Endothelial cell (in vitro differentiated cells): Measurements from ENCODE around the gene SLC9A1. TPM values are rescaled to one million over a fixed set of nuclear protein-coding genes. Genes with fewer than 3 reads are reported as not detected.

Experiments
- DNase-seq: peaks from one replicate; pipeline ENCODE4 v3.0.0; 2021; ENCODE audit warnings: low spot score
- H3K27ac Mint-ChIP-seq: one replicate; pipeline ENCODE4 v1.8.0; 2021; ENCODE audit warnings: mixed read lengths, inconsistent platforms; ENCODE audit not compliant: unreplicated experiment
- H3K27me3 Mint-ChIP-seq: one replicate; pipeline ENCODE4 v1.8.0; 2021; ENCODE audit warnings: mild to moderate bottlenecking, moderate library complexity, mixed read lengths, inconsistent platforms; ENCODE audit not compliant: unreplicated experiment
- H3K36me3 Mint-ChIP-seq: one replicate; pipeline ENCODE4 v1.8.0; 2021; ENCODE audit warnings: mild to moderate bottlenecking, low read depth, mixed read lengths, inconsistent platforms; ENCODE audit not compliant: unreplicated experiment
- H3K4me1 Mint-ChIP-seq: one replicate; pipeline ENCODE4 v1.8.0; 2021; ENCODE audit warnings: mild to moderate bottlenecking, mixed read lengths, inconsistent platforms; ENCODE audit not compliant: unreplicated experiment
- H3K4me3 Mint-ChIP-seq: one replicate; pipeline ENCODE4 v1.8.0; 2021; ENCODE audit warnings: mild to moderate bottlenecking, mixed read lengths, inconsistent platforms; ENCODE audit not compliant: unreplicated experiment
- H3K9me3 Mint-ChIP-seq: one replicate; pipeline ENCODE4 v1.8.0; 2021; ENCODE audit warnings: mixed read lengths, inconsistent platforms; ENCODE audit not compliant: unreplicated experiment
- total RNA-seq: library from RNA; stranded (reverse); fragmentation: NEBNext Ultra II Directional; extraction: Animal tissue kit (Norgen Biotek cat#: 25700); gene quantifications from one replicate; pipeline ENCODE4 v1.2.1, GENCODE V29; 2021; ENCODE audit not compliant: unreplicated experiment
- TF ChIP-seq, protein P1 (sequence below): fragments of 200-600 bp; sonication (generic); IDR thresholded peaks from one replicate; pipeline ENCODE4 v1.5.0; 2021; ENCODE audit warnings: antibody characterized with exemption; ENCODE audit not compliant: unreplicated experiment

SLC9A1 gene
- total RNA-seq, 1 donor from 2014 or later, result 96.2 TPM

DNA sequence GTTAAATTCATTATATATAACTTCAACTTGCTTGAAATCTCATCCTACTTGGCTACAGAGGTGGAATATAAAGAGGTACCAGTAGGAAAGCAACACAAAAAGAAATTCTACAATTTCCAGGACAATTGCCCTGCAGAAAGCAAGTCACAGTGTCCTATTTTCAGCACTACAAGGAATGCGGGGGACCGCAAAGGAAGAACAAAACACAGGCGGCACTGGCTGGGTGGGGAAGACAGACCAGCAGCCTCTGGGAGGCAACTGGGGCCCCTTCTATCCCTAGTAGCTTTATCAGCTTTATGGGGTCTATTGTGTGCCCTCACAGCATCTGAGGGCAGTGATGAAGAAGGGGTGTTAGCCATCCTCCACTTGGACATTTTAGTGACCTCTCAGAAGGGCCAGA lies 30.5 kb downstream of the SLC9A1 start:
- H3K36me3 Mint-ChIP-seq, result peaks cover 13% of the 10 kb centered on the region
- H3K27me3 Mint-ChIP-seq, result peaks cover 2% of the 10 kb centered on the region
- TF ChIP-seq, protein P1, sequence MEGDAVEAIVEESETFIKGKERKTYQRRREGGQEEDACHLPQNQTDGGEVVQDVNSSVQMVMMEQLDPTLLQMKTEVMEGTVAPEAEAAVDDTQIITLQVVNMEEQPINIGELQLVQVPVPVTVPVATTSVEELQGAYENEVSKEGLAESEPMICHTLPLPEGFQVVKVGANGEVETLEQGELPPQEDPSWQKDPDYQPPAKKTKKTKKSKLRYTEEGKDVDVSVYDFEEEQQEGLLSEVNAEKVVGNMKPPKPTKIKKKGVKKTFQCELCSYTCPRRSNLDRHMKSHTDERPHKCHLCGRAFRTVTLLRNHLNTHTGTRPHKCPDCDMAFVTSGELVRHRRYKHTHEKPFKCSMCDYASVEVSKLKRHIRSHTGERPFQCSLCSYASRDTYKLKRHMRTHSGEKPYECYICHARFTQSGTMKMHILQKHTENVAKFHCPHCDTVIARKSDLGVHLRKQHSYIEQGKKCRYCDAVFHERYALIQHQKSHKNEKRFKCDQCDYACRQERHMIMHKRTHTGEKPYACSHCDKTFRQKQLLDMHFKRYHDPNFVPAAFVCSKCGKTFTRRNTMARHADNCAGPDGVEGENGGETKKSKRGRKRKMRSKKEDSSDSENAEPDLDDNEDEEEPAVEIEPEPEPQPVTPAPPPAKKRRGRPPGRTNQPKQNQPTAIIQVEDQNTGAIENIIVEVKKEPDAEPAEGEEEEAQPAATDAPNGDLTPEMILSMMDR, result no peak
- no peak overlapping the region for H3K4me3 Mint-ChIP-seq
- H3K9me3 Mint-ChIP-seq, result no peaks in the 10 kb centered on the region
- DNase-seq, result no peak
- no peak overlapping the region for H3K27ac Mint-ChIP-seq
- H3K4me1 Mint-ChIP-seq, result peaks cover 15% of the 10 kb centered on the region

DNA sequence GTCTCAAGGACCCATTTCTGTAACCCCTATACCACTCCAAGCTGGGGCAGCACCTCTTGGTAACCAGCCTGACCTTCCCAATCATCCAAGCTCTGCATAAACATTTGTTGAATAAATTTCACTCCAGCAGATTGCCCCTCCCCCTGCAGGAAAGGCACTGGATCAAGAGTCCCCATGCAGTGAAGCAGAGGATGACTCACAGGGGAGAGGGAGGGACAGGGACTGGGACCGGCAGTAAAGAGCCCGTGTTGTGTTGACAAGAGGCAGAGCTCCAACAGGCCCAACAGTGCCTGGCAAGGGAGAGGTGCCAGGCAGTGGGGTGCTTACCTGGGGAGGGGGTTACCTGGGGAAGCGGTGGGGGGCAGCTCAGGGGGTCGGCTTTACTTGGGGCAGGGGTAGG lies 32.3 kb downstream of the SLC9A1 start:
- Mint-ChIP-seq H3K27me3 (no peaks in the 10 kb centered on the region), H3K4me1 (peaks cover 21% of the 10 kb centered on the region), H3K36me3 (peaks cover 5% of the 10 kb centered on the region), H3K4me3 (no peak overlapping the region), H3K9me3 (no peaks in the 10 kb centered on the region), H3K27ac (peak overlapping the region; percentile 67)
- TF ChIP-seq, protein P1, result no peak
- DNase-seq, result no peak

DNA sequence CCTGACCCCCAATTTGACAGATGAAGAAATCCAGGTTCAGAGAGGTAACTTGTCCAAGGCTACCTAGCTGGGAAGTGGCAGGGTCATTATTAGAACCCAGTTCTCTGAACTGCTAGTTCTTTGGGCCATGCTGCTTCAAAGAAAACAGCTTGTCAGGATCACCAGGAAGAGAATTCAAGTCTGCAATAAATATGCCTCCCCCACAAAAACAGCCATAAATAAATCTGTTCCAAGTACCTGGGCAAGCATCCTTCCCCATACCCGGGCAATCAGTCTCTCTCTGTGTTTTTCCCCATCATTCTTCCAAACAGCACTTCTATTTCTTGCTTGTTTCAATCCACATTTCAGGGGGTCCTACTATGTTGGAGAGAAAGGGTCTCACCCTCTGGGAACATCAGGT lies 34.1 kb downstream of the SLC9A1 start:
- peaks cover 6% of the 10 kb centered on the region for H3K36me3 Mint-ChIP-seq
- no peaks in the 10 kb centered on the region for H3K9me3 Mint-ChIP-seq
- no peak overlapping the region for H3K27ac Mint-ChIP-seq
- DNase-seq, result no peak
- TF ChIP-seq, protein P1, result no peak
- peaks cover 34% of the 10 kb centered on the region for H3K4me1 Mint-ChIP-seq
- H3K4me3 Mint-ChIP-seq, result no peak overlapping the region
- peaks cover 2% of the 10 kb centered on the region for H3K27me3 Mint-ChIP-seq

DNA sequence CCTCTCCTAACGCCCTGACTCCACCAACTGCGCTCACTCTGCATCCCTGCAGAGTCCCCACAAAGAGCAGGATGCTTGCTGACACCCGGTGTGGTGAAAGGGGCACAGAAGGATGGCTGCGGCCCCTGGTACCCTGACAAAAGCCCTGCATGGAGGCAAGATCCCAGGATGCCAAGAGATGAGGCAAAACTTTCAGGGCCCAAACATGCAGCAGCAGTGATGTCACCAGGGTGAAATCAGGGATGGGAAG lies 36.6 kb downstream of the SLC9A1 start:
- Mint-ChIP-seq H3K36me3 (peaks cover 19% of the 10 kb centered on the region), H3K9me3 (no peaks in the 10 kb centered on the region), H3K4me1 (peaks cover 56% of the 10 kb centered on the region), H3K4me3 (no peak overlapping the region), H3K27ac (no peak overlapping the region), H3K27me3 (peaks cover 13% of the 10 kb centered on the region)
- TF ChIP-seq, protein P1, result no peak
- DNase-seq, result no peak

DNA sequence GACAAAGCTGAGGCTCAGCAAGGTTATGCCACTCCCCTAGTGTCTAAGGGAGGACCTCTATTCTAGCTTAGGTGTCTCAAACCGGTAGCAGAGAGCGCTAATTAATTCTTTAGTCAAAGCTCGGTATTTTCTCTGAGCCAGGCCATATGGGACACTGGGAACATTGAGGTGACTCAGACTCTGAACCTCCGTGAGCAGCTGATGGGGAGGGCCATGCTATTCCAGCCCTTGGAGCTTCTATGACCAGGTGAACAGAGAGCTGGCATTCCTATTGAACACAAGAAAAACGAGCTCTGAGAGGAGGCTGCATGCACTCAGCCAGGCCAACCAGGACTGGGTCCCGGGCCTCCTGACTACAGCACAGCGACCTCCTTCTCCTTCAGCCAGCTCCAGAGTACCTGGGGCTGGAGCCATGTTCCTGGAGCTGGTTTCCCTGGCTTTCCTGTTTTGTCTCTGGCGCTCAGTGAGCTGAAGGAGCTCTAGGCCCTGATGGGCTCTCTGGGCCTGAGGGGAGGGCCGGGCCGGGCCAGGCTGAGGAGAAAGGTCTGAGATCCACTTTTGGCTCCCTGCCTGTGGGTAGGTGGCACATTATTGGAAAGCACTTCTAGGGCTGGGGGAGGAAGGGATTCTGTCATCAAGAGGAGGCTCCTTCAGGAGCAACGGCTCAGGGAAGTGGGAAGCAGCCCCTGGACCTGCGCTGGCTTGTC lies 37.0 kb downstream of the SLC9A1 start:
- no peak overlapping the region for H3K27ac Mint-ChIP-seq
- H3K4me3 Mint-ChIP-seq, result no peak overlapping the region
- peaks cover 60% of the 10 kb centered on the region for H3K4me1 Mint-ChIP-seq
- TF ChIP-seq, protein P1, result no peak
- H3K9me3 Mint-ChIP-seq, result no peaks in the 10 kb centered on the region
- no peak for DNase-seq
- peaks cover 15% of the 10 kb centered on the region for H3K27me3 Mint-ChIP-seq
- peaks cover 21% of the 10 kb centered on the region for H3K36me3 Mint-ChIP-seq
